Measurements from ENCODE around the gene KCNMA1. TPM values are rescaled to one million over a fixed set of nuclear protein-coding genes. Genes with fewer than 3 reads are reported as not detected.
A peak's percentile ranks its signal among the peaks of the same experiment; 100 is the strongest.

The KCNMA1 gene
- total RNA-seq, 1 donor from 2014 or later, result 94.3 TPM

DNA sequence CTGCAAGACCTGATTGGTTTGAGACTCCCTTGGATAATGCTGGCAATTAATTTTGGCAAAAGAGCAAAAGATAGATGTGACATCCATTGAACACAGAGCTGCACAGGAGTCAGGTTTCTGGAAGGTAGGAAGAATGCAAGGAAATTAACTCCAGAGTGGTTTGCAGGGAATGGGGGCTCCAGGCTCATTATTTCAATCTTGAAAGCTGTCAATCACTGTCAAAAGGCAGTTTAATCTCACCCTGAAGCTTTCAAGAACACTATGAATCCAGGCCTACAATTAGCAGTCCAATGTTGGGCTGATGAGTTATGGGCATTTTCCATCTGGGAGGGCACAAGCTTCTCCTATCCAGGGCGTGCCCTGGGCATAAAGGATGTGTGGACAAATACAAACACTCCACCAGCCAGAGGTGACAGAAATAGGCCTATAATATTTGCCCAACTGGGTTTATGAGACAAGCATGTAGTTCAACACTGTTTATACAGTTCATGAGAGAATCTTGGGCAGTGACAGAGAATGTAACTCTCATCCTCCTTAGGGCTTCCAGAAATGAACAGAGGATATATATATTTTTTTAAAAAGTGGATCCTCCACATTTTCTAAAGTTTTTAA is 80.5 kb downstream of the KCNMA1 start:
- no peak for DNase-seq (ENCODE audit: extremely low spot score in 2 of 2)
- no peaks in the 10 kb centered on the region for H3K9me3 ChIP-seq
- intact Hi-C loops (cut with DNase I), result loop anchor here (10.0 kb wide), 1 partner anchor 68 kb away; no protein-coding TSS in a partner anchor
- H3K4me1 ChIP-seq, result peaks cover 15% of the 10 kb centered on the region
- H3K27ac ChIP-seq, result no peak overlapping the region
- TF ChIP-seq POLR2AphosphoS5 (IDR thresholded peaks at IDR 0.05; ENCODE audit: insufficient read depth in 1 of 2, low read depth in 1 of 2) (no peak), POLR2A (IDR thresholded peaks at IDR 0.05) (no peak)
- TF ChIP-seq, protein P1, sequence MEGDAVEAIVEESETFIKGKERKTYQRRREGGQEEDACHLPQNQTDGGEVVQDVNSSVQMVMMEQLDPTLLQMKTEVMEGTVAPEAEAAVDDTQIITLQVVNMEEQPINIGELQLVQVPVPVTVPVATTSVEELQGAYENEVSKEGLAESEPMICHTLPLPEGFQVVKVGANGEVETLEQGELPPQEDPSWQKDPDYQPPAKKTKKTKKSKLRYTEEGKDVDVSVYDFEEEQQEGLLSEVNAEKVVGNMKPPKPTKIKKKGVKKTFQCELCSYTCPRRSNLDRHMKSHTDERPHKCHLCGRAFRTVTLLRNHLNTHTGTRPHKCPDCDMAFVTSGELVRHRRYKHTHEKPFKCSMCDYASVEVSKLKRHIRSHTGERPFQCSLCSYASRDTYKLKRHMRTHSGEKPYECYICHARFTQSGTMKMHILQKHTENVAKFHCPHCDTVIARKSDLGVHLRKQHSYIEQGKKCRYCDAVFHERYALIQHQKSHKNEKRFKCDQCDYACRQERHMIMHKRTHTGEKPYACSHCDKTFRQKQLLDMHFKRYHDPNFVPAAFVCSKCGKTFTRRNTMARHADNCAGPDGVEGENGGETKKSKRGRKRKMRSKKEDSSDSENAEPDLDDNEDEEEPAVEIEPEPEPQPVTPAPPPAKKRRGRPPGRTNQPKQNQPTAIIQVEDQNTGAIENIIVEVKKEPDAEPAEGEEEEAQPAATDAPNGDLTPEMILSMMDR (IDR thresholded peaks at IDR 0.05), result no peak
- no peak overlapping the region for H3K4me3 ChIP-seq
- H3K27me3 ChIP-seq, result no peaks in the 10 kb centered on the region
- H3K36me3 ChIP-seq, result no peaks in the 10 kb centered on the region

DNA sequence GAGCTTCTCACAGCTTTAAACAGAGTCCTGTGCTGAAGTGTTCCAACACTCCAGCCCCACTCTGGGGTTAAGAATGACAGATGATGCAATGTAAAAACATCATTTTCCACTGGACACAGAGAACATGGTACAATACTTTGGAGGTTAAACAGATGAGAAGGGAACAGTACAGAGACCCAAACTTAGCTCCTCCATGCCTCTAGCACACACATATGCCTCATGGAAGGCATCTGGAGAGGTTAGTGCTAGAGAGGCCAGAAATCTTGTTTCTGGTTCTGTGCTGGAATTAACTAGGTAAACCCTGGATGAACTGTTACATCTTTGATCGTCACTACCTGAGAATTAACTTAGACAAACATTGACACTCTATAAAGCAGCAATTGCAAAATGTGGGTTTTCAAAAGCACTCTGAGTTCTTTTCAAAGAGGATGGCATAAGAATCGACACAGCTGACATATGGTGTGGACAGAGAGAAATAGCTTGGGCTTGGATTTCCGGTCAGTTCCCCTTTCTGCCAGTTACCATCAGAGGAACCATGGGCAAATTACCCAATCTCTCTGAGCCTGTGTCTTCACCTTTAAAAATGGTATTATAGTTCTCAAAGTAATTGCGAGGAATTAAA is 81.9 kb downstream of the KCNMA1 start:
- no peaks in the 10 kb centered on the region for H3K36me3 ChIP-seq
- intact Hi-C loops (cut with DNase I), result loop anchor here (10.0 kb wide), 1 partner anchor 69 kb away; no protein-coding TSS in a partner anchor
- no peak for TF ChIP-seq POLR2A (IDR thresholded peaks at IDR 0.05)
- no peak for TF ChIP-seq POLR2AphosphoS5 (IDR thresholded peaks at IDR 0.05; ENCODE audit: insufficient read depth in 1 of 2, low read depth in 1 of 2)
- TF ChIP-seq, protein P1 (IDR thresholded peaks at IDR 0.05), result no peak
- DNase-seq (ENCODE audit: extremely low spot score in 2 of 2), result no peak
- H3K4me1 ChIP-seq, result peaks cover 15% of the 10 kb centered on the region
- H3K4me3 ChIP-seq, result no peak overlapping the region
- H3K27me3 ChIP-seq, result no peaks in the 10 kb centered on the region
- no peaks in the 10 kb centered on the region for H3K9me3 ChIP-seq
- peak overlapping the region; percentile 47 for H3K27ac ChIP-seq

DNA sequence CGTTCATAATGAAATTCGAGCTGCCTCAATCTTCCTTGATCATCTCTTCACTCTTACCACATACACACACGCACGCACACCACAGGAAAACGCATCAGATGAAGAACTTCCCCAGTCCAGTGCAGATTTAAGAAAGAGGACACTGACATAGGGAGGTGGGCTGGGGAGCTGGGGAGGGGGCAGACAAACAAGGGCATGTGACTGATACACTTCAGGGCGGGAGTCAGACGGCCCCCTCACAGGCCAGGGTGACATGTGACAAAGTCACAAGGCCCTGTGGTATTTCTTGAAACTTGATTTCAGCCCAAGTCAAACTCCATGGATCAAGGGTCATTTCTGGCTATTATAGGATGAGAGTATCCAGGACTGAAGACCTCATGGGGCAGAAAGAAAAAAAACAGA is 82.6 kb downstream of the KCNMA1 start:
- H3K4me1 ChIP-seq, result peaks cover 15% of the 10 kb centered on the region
- H3K36me3 ChIP-seq, result no peaks in the 10 kb centered on the region
- no peak for DNase-seq (ENCODE audit: extremely low spot score in 2 of 2)
- intact Hi-C loops (cut with DNase I), result loop anchor here (10.0 kb wide), 1 partner anchor 70 kb away; no protein-coding TSS in a partner anchor
- H3K9me3 ChIP-seq, result no peaks in the 10 kb centered on the region
- no peaks in the 10 kb centered on the region for H3K27me3 ChIP-seq
- TF ChIP-seq POLR2AphosphoS5 (IDR thresholded peaks at IDR 0.05; ENCODE audit: insufficient read depth in 1 of 2, low read depth in 1 of 2) (no peak), POLR2A (IDR thresholded peaks at IDR 0.05) (no peak)
- TF ChIP-seq, protein P1 (IDR thresholded peaks at IDR 0.05), result no peak
- H3K4me3 ChIP-seq, result no peak overlapping the region
- peak overlapping the region; percentile 47 for H3K27ac ChIP-seq

DNA sequence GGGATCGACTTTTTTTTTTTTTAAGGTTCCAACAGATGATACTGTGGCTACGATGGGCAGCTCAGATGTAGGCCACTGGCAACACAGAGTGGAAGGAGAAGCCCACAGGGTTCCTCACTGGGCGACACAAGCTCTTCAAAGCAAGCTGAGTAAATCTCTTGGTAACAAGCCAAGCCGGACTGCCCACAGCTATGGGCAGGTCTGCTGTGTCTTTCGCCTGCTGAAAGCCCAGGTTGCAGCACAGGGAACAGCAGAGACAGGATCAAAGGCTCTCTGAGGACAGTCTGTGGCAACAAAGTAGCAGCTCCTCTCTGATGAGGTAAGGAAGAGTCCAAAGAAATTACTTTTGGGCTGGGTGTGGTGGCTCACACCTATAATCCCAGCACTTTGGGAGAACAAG is 83.6 kb downstream of the KCNMA1 start:
- Histone ChIP-seq H3K27ac (no peak overlapping the region), H3K4me3 (no peak overlapping the region), H3K9me3 (no peaks in the 10 kb centered on the region), H3K36me3 (no peaks in the 10 kb centered on the region), H3K27me3 (no peaks in the 10 kb centered on the region), H3K4me1 (peaks cover 15% of the 10 kb centered on the region)
- TF ChIP-seq POLR2A (IDR thresholded peaks at IDR 0.05) (no peak), POLR2AphosphoS5 (IDR thresholded peaks at IDR 0.05; ENCODE audit: insufficient read depth in 1 of 2, low read depth in 1 of 2) (no peak)
- TF ChIP-seq, protein P1 (IDR thresholded peaks at IDR 0.05), result no peak
- intact Hi-C loops (cut with DNase I), result loop anchor here (10.0 kb wide), 1 partner anchor 71 kb away; no protein-coding TSS in a partner anchor
- DNase-seq (ENCODE audit: extremely low spot score in 2 of 2), result no peak

DNA sequence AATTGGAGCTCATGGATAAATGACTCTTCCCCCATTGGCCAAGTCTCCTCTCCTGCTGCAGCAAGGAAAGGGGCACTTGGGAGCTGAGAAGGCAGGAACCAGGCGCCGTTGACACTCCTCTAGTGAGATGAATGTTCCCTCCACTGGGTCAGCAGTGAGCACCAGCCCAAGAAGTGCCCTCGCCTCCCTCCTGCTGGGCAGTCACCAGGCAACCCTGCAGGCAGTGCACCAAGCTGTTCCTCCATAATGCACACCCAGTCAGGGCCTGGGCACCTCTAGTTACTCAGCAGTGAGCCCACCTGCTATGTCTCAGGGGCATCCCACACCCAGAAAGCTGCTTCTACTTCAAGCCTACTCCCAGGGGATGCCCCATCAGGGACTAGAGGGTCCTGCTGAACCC is 84.3 kb downstream of the KCNMA1 start:
- Histone ChIP-seq H3K27ac (no peak overlapping the region), H3K27me3 (no peaks in the 10 kb centered on the region), H3K4me3 (no peak overlapping the region), H3K4me1 (peaks cover 15% of the 10 kb centered on the region), H3K36me3 (no peaks in the 10 kb centered on the region), H3K9me3 (no peaks in the 10 kb centered on the region)
- intact Hi-C loops (cut with DNase I), result loop anchor here (10.0 kb wide), 1 partner anchor 71 kb away; no protein-coding TSS in a partner anchor
- DNase-seq (ENCODE audit: extremely low spot score in 2 of 2), result no peak
- TF ChIP-seq, protein P1 (IDR thresholded peaks at IDR 0.05), result no peak
- TF ChIP-seq POLR2A (IDR thresholded peaks at IDR 0.05) (no peak), POLR2AphosphoS5 (IDR thresholded peaks at IDR 0.05; ENCODE audit: insufficient read depth in 1 of 2, low read depth in 1 of 2) (no peak)

All from vagina (tissue), 2 donors.